Embryonic facial prominence (tissue), 1 donor: Measurements from ENCODE around the gene IL1RN.

Source experiments
- DNase-seq: peaks from one replicate; pipeline ENCODE4 v3.0.0-alpha.2; 2016; ENCODE audit errors: extremely low spot score

IL1RN gene

GRCh38 chr2:113127646-113128570 lies 510 bp downstream of the IL1RN start:
- no peak for DNase-seq

- no peak for DNase-seq
Observed at GRCh38 chr2:113129519-113130078, 2.2 kb downstream of the IL1RN start.

- DNase-seq = no peak
Observed at GRCh38 chr2:113131352-113132185, 4.2 kb downstream of the IL1RN start.

- DNase-seq = no peak
Observed at GRCh38 chr2:113132414-113133021, 5.1 kb downstream of the IL1RN start.

- DNase-seq = no peak
Observed at GRCh38 chr2:113133704-113134598, 6.6 kb downstream of the IL1RN start.

GRCh38 chr2:113134717-113135116 lies 7.3 kb downstream of the IL1RN start:
- DNase-seq = no peak

GRCh38 chr2:113135317-113135716 lies 7.9 kb downstream of the IL1RN start:
- no peak for DNase-seq

- DNase-seq = no peak
Observed at GRCh38 chr2:113136828-113137775, 9.7 kb downstream of the IL1RN start.

GRCh38 chr2:113137827-113138226 lies 10.4 kb downstream of the IL1RN start:
- no peak for DNase-seq

- no peak for DNase-seq
Observed at GRCh38 chr2:113138428-113139322, 11.3 kb downstream of the IL1RN start.

GRCh38 chr2:113141451-113141850 lies 14.1 kb downstream of the IL1RN start:
- no peak for DNase-seq

GRCh38 chr2:113142290-113142689 lies 14.9 kb downstream of the IL1RN start:
- DNase-seq = no peak

- no peak for DNase-seq
Observed at GRCh38 chr2:113144259-113144658, 16.9 kb downstream of the IL1RN start.

- no peak for DNase-seq
Observed at GRCh38 chr2:113148606-113149552, 21.5 kb downstream of the IL1RN start.

GRCh38 chr2:113149553-113150257 lies 22.3 kb downstream of the IL1RN start:
- no peak for DNase-seq

GRCh38 chr2:113150258-113150601 lies 22.8 kb downstream of the IL1RN start:
- no peak for DNase-seq

- DNase-seq = no peak
Observed at GRCh38 chr2:113155331-113155730, 27.9 kb downstream of the IL1RN start.
